ENCODE measurements around the gene ARGFX. TPM values are rescaled to one million over a fixed set of nuclear protein-coding genes. Genes with fewer than 3 reads are reported as not detected.

The ARGFX gene
- not detected for total RNA-seq

GRCh38 chr3:121567649-121568048 lies at the start of gene ARGFX:
Gene ARGFX (plus strand): TSS chr3:121567949. CDS start chr3:121570714, 2,765 bp downstream.

GRCh38 chr3:121545574-121546455 lies 21.9 kb upstream of the ARGFX start, which contains the start of gene POLQ:
Gene POLQ (minus strand): TSS chr3:121545988. CDS start chr3:121545877, 111 bp downstream.

GRCh38 chr3:121592856-121593702 lies 25.3 kb downstream of the ARGFX start, which contains the start of gene FBXO40:
Gene FBXO40 (plus strand): TSS chr3:121593379. CDS start chr3:121620576, 27,197 bp downstream.

Other genes with a start within 250 kb of the ARGFX start
- 10 to 100 TPM in 1 of 2 donors, 1 to 10 TPM in 1; 6.5 to 15.0 TPM for gene POLQ, start 22.0 kb upstream of the ARGFX start, total RNA-seq
- not detected for gene FBXO40, start 25.4 kb downstream of the ARGFX start, total RNA-seq
- 1 to 10 TPM in 1 of 2 donors, under 1 TPM in 1; 0.33 to 2.4 TPM for gene HCLS1, start 93.0 kb downstream of the ARGFX start, total RNA-seq
- gene GOLGB1, start 181.8 kb downstream of the ARGFX start, total RNA-seq, result 10 to 100 TPM; 22.6 to 28.9 TPM